Measurements from ENCODE around the gene TRIM33. TPM values are rescaled to one million over a fixed set of nuclear protein-coding genes. Genes with fewer than 3 reads are reported as not detected.

Gene TRIM33
- total RNA-seq, 1 experiment from 2014 or later = 28.7 TPM

- Histone ChIP-seq H3K9me3 (no peaks in the 10 kb centered on the region), H3K4me3 (ENCODE audit: low read depth, low read length) (no peak overlapping the region), H3K27me3 (replicated peaks; ENCODE audit: control insufficient read depth, insufficient read depth, low read length) (no peaks in the 10 kb centered on the region), H3K4me1 (0 out of 2 replicates have a peak, but pooled peaks cover 6% of the 10 kb centered on the region), H3K36me3 (ENCODE audit: control insufficient read depth, insufficient read depth, low read length) (no peaks in the 10 kb centered on the region)
- TF ChIP-seq CTCF (IDR thresholded peaks at IDR 0.05; ENCODE audit: insufficient read depth in 1 of 2, low read depth in 1 of 2, low read length in 1 of 2, severe bottlenecking in 1 of 2, unreplicated experiment in 1 of 2) = no peak
- intact Hi-C loops (cut with micrococcal nuclease; ENCODE audit: unreplicated experiment) = loop anchor here (5.0 kb wide), 1 partner anchor 633 kb away; no protein-coding TSS in a partner anchor
- POLR2A ChIA-PET = no interaction called here
- DNase-seq = no peak
- Mint-ChIP-seq H3K27ac (ENCODE audit: unreplicated experiment) (no peak overlapping the region), H3K4me3 (ENCODE audit: unreplicated experiment) (no peak overlapping the region), H3K36me3 (ENCODE audit: insufficient read depth, unreplicated experiment) (peaks cover 9% of the 10 kb centered on the region), H3K4me1 (ENCODE audit: low read depth, unreplicated experiment) (peaks cover 13% of the 10 kb centered on the region), H3K27me3 (ENCODE audit: insufficient read depth, unreplicated experiment) (no peaks in the 10 kb centered on the region), H3K9me3 (ENCODE audit: unreplicated experiment) (no peaks in the 10 kb centered on the region)
- CTCF ChIA-PET = no interaction called here
- no TSS peak for BruUV-seq (replicated peaks)
Observed at GRCh38 chr1:114490274-114490693, 20.7 kb downstream of the TRIM33 start.

- Mint-ChIP-seq H3K9me3 (ENCODE audit: unreplicated experiment) (no peaks in the 10 kb centered on the region), H3K36me3 (ENCODE audit: insufficient read depth, unreplicated experiment) (peaks cover 9% of the 10 kb centered on the region), H3K27ac (ENCODE audit: unreplicated experiment) (no peak overlapping the region), H3K4me3 (ENCODE audit: unreplicated experiment) (no peak overlapping the region), H3K27me3 (ENCODE audit: insufficient read depth, unreplicated experiment) (no peaks in the 10 kb centered on the region), H3K4me1 (ENCODE audit: low read depth, unreplicated experiment) (peaks cover 13% of the 10 kb centered on the region)
- H3K4me1 ChIP-seq = 0 out of 2 replicates have a peak, but pooled peaks cover 6% of the 10 kb centered on the region
- CTCF ChIA-PET = no interaction called here
- H3K9me3 ChIP-seq = no peaks in the 10 kb centered on the region
- BruUV-seq (replicated peaks) = no TSS peak
- POLR2A ChIA-PET = no interaction called here
- intact Hi-C loops (cut with micrococcal nuclease; ENCODE audit: unreplicated experiment) = no loop called here
- DNase-seq = no peak
- H3K4me3 ChIP-seq (ENCODE audit: low read depth, low read length) = no peak overlapping the region
- no peaks in the 10 kb centered on the region for H3K36me3 ChIP-seq (ENCODE audit: control insufficient read depth, insufficient read depth, low read length)
- H3K27me3 ChIP-seq (replicated peaks; ENCODE audit: control insufficient read depth, insufficient read depth, low read length) = no peaks in the 10 kb centered on the region
- TF ChIP-seq CTCF (IDR thresholded peaks at IDR 0.05; ENCODE audit: insufficient read depth in 1 of 2, low read depth in 1 of 2, low read length in 1 of 2, severe bottlenecking in 1 of 2, unreplicated experiment in 1 of 2) = no peak
Observed at GRCh38 chr1:114488739-114489138, 22.3 kb downstream of the TRIM33 start.

- no TSS peak for BruUV-seq (replicated peaks)
- Mint-ChIP-seq H3K27me3 (ENCODE audit: insufficient read depth, unreplicated experiment) (no peaks in the 10 kb centered on the region), H3K36me3 (ENCODE audit: insufficient read depth, unreplicated experiment) (peaks cover 9% of the 10 kb centered on the region), H3K27ac (ENCODE audit: unreplicated experiment) (no peak overlapping the region), H3K9me3 (ENCODE audit: unreplicated experiment) (no peaks in the 10 kb centered on the region), H3K4me1 (ENCODE audit: low read depth, unreplicated experiment) (peaks cover 6% of the 10 kb centered on the region), H3K4me3 (ENCODE audit: unreplicated experiment) (no peak overlapping the region)
- H3K9me3 ChIP-seq = no peaks in the 10 kb centered on the region
- no peaks in the 10 kb centered on the region for H3K27me3 ChIP-seq (replicated peaks; ENCODE audit: control insufficient read depth, insufficient read depth, low read length)
- H3K4me1 ChIP-seq = no peaks in the 10 kb centered on the region
- DNase-seq = no peak
- ChIA-PET POLR2A (no interaction called here), CTCF (no interaction called here)
- H3K36me3 ChIP-seq (ENCODE audit: control insufficient read depth, insufficient read depth, low read length) = no peaks in the 10 kb centered on the region
- no peak for TF ChIP-seq CTCF (IDR thresholded peaks at IDR 0.05; ENCODE audit: insufficient read depth in 1 of 2, low read depth in 1 of 2, low read length in 1 of 2, severe bottlenecking in 1 of 2, unreplicated experiment in 1 of 2)
- intact Hi-C loops (cut with micrococcal nuclease; ENCODE audit: unreplicated experiment) = no loop called here
- H3K4me3 ChIP-seq (ENCODE audit: low read depth, low read length) = no peak overlapping the region
Observed at GRCh38 chr1:114485286-114485685, 25.7 kb downstream of the TRIM33 start.
